ENCODE measurements around the gene RTRAF. TPM values are rescaled to one million over a fixed set of nuclear protein-coding genes. Genes with fewer than 3 reads are reported as not detected.

Gene RTRAF
- total RNA-seq = 79.4 and 128 TPM in 2 replicates

DNA sequence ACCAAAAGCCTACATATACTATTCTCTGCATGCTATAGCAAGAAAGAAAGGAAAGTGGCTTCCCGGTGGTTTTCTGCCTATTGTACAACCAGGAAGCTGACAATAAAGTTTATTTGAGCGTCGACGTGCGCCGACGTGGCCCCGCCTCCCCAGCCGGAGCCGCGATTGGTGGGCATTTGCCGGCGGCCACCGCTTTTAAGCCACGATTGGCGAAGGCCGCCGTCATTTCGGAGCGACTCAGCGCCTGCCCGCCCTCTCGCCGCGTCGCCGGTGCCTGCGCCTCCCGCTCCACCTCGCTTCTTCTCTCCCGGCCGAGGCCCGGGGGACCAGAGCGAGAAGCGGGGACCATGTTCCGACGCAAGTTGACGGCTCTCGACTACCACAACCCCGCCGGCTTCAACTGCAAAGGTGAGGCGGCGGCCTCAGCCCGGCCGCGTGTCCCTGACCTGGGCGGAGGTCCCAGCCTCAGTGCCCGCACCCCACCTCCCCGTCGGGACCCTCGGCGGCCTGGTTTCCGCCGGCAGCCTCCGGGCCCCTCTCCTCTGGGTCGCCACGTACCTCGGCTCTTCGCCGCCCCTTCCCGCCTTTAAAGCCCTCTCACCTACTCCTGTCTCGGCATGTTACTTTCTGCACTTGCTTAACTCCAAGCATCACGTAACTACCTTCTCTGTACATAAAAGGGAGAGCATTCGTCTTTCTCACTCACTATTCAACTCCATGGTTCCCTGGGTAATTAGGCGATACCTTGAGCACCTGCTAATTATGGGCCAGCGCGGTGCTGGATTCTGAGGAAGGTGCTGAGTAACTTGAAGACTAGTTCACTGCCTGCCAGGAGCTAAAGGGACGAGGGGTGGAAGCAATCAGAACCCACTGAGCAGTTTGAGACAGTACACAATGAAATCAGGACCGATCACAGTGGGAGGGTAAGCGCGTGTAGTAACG, at the start of gene RTRAF:
RTRAF (plus strand) TSS at position 254 of the 942 bp plus-strand sequence; CDS start at position 348, 94 bp downstream.
- DNase-seq (ENCODE audit: extremely low read depth, low read depth, low spot score) = peak; percentile 39

DNA sequence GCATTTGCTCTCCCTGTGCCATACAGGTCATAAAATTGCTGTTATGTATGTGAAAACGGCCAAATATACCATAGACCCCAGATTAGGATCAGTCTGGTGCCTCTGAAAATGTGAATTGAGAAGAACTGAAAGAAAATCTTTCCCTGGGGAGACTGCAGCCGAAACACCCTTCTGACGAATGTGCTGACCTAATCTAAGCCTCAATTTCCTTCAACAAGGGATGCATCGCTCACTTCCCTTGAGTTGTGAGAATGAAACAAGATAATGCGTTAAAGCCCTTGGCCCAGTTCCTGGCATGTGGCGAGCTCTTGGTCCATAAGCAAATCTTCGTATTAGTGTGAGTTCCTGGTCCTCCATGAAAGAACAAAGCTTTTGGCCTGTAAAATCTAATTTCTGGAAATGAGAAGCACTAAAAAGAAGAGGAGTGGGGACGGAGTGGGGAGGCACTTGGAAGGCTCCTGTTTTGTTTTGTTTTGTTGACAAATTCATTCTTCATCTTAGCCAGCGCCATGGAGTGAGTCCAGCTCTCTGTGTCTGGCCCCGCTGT, 49.5 kb upstream of the RTRAF start:
- DNase-seq (ENCODE audit: extremely low read depth, low read depth, low spot score) = no peak

DNA sequence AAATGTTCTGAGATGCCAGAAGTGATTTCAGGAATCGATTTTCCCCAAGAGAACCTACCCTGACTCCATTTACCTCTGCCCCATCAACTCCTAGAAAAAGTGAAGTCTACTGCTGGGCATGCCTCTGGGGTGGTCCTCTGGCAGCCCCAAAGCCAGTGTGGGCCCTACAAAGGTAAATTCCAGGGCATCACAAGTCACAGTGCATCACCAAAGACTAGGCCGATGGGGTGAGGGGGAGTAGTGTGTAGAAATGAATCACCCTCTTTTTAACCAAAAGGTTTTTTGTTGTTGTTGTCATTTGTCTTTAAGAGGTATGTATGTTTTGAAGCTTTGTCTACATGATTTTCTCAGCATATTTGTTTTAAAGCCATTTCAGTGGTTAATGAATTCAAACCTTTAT, 46.4 kb upstream of the RTRAF start:
- DNase-seq (ENCODE audit: extremely low read depth, low read depth, low spot score) = no peak

DNA sequence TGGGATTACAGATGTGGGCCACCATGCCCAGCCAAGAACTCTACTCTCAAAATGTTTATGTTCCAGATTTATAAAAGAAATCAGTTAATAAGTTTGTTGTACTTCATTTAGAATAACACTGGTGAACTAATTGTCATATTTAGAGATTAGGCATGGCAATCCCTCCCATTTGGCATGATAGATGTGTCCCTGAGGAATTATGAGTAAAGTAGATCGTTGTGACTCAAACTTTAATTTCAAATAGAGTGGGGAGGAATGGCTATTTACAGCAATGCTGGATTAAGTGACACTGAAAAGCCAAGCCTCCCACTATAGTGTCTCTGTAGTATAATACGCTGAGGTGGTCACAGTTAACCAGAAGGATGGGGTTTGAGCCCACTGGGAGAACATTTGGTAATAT, 39.3 kb upstream of the RTRAF start:
- DNase-seq (ENCODE audit: extremely low read depth, low read depth, low spot score) = no peak

DNA sequence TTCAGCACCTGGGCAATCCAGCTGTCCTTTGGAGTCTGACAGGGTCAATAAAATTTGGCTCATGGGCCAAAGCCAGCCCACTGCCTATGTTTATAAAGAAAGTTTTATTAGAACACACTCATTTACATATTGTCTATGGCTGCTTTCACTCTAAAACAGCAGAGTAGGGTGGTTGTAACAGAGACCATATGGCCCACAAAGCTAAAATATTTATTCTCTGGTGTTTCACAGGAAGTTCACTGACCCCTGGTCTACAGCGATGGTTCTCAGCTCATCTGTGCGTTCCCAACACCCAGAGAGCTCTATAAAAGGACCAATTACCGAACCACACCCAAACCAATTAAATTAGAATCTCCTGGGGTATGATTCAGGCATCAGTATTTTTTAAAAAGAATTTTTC, 37.7 kb upstream of the RTRAF start:
- DNase-seq (ENCODE audit: extremely low read depth, low read depth, low spot score) = no peak

DNA sequence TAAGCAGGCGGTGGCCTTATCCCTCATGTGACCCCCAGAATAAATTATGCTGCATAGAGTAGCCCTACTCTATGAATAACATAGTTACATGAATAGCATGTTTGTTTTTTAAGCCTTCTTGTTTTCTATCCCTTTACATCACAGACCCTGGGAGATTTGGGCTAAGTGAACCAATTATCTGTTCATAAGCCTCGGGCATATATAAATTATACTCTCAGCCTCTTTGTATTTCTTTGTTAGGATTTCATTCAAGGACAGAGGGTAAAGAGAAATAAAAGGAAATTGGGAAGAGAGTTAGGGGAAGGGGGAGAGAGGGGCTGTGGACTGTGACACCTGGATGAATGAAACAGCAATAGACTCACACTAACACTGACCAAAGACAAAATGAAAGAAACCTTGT, 35.3 kb upstream of the RTRAF start:
- DNase-seq (ENCODE audit: extremely low read depth, low read depth, low spot score) = no peak

DNA sequence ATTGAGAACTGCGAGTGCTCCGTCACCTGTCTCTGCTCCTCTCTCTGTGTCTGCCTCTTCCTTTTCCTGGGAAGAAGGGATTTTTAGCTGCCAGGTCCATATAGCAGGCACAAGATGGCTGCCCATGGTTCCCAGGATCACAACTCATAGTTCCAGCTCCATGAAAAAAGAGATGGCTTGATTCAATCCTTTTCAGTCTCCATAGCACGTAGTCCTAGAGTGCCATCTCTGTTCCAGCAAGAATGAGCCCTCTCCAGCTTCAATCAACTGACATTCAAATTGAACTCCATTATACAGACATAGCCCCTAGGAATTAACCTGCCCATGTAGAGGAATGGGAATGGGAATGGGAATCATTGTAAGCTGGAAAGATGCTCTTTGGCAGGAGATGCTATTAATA, 34.7 kb upstream of the RTRAF start:
- DNase-seq (ENCODE audit: extremely low read depth, low read depth, low spot score) = no peak

DNA sequence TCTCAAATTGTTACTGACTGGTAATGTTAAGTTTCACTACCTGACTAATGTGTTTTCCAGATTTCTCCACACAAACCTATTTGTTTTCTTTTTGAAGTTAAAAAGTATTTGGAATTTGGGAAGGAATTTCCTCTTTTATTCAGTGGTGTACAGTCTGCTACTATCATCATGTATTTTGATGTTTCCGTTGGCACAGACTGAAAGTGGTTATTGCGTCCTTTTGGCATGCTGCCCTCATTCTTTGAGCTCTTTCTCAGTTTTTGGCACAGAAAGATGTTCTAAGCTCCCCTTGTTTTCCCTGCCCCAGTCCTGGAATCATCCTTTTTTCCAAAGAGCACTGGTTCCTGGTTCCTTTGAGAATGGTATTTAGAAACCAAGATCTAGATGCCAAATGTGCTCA, 31.4 kb upstream of the RTRAF start:
- peak; percentile 51 for DNase-seq (ENCODE audit: extremely low read depth, low read depth, low spot score)

DNA sequence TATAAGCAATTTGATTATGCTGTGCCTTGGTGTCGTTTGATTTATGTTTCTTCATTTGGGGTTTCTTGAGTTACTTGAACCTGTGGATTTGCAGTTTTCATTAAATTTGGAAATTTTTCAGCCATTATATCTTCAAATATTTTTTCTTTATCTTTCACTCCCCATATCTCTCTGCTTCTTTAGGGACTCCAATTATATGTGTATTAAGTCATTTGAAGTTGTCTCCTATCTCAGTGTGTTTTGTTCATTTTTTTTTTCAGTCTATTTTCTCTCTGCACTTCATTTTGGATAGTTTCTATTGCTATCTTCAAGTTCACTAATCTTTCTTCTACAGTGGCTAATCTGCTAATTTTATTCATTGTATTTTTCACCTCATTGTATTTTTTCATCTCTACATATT, 29.4 kb upstream of the RTRAF start:
- DNase-seq (ENCODE audit: extremely low read depth, low read depth, low spot score) = no peak

DNA sequence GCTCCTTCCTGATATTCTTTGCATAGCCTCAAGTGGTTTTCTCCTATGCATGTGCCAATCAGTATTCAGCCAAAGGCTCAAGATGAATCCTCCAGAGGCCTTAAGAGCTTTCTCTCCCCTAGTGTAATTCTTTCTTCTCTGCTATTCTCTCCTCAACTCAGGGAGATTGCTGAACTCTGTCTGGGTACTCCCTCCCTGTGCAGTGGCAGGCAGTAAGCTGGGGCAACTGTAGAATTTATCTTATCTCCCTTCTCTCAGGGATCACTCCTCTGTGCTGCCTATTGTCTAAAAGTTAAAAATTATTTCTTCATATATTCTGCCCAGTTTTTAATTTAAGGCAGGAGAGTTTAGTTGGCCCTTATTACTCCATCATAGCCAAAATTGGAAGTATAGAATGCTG, 28.5 kb upstream of the RTRAF start:
- no peak for DNase-seq (ENCODE audit: extremely low read depth, low read depth, low spot score)

DNA sequence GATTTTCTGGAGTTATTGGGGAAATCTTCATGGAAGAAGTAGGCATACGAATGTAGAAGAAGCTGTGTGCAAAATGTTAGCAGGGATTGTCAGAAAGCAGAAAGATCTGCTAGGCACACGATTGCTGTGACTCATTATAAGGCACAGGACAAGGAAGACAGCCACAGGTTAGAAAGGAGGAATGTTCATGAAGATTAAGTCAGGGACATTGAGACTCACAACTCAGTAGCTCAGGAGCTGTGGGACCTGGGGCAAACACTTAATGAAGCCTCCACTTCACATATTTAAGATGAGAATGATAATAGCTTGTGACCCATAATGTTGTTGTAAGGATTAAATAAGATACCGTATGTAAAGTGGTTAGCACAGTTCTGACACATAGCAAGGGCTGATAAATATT, 26.6 kb upstream of the RTRAF start:
- no peak for DNase-seq (ENCODE audit: extremely low read depth, low read depth, low spot score)

DNA sequence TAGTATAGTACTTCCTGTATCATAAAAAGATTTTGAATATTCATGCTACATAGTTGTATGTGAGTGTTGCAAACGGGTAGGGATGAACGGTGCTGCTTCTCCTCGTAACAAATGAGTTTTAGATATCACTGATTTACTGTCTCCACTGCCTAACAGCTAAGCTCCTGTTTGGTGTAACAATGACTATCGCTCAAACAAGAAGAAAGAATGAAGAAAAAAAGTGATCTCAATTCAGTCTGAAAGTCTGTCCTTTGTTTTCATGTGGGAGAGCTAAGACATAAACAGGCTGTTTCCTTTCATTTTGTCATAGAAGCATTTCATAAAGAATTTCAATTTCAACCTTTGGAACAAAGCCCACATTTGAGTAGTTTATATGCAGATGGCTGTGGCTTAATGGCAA, 26.1 kb upstream of the RTRAF start:
- DNase-seq (ENCODE audit: extremely low read depth, low read depth, low spot score) = peak; percentile 20

DNA sequence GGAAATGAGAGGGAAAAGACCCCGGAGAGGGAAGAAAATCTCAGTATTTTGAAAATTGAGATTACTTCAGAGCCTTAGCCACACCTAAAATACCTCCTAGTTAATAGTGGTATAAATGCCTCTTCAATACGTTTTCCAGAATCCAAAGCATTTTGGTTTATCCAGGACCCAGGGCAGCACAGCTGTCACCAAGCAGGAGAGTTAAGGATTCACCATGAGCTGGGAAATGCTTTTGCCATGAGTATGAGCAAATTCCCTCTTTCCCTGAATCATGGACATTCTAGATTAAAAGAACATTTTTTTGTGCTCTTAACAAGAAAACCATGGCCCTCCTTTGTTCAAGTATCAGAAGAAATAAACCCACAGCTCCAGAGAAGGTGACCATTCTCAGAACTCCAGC, 21.8 kb upstream of the RTRAF start:
- no peak for DNase-seq (ENCODE audit: extremely low read depth, low read depth, low spot score)

DNA sequence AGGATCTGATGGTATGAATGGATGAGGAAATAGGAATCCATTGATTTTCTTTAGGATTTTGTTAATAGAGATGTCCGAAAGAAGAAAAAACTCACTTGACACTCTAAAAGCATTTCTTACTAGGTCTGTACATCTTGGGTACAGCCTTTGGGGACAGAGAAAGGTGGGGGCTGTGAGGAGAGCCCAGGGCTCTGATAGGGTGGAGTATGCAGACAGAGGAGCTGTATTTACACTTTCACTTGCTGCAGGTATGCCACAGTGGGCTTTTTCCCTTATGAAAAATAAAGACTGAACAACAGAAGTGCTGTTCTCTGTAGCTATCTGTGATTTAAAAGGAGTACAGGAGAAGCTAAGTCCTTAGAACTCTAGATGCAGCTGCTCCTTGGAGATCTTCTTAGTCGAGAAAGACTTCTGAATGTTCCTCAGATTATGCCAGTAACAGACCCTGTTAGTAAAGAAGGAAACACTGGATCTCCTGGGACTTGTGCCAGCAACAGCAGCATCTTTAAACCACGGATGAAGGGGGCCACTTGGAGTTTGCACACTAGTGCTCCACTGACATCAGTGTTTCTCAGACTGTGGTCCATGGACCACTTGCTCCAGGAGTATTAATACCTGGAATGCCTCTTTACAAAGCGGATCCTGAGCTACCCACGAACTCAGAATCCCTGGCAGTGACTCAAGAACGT, 19.4 kb upstream of the RTRAF start:
- no peak for DNase-seq (ENCODE audit: extremely low read depth, low read depth, low spot score)

DNA sequence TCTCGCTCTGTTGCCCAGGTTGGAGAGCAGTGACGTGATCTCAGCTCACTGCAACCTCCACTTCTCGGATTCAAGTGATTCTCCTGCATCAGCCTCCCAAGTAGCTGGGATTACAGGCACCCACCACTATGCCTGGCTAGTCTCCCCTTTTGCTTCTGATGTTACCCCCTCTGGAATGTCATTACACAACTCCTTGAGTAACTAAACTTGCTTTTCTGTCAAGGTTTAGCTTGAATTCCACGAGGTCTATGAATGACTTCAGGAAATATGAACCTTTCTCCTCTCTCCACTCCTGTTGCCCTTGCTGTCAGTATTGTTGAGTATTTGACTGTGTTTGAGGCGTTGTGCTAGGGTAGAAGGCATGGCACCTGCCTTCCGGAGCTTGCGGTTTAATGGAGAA, 16.8 kb upstream of the RTRAF start:
- DNase-seq (ENCODE audit: extremely low read depth, low read depth, low spot score) = no peak

DNA sequence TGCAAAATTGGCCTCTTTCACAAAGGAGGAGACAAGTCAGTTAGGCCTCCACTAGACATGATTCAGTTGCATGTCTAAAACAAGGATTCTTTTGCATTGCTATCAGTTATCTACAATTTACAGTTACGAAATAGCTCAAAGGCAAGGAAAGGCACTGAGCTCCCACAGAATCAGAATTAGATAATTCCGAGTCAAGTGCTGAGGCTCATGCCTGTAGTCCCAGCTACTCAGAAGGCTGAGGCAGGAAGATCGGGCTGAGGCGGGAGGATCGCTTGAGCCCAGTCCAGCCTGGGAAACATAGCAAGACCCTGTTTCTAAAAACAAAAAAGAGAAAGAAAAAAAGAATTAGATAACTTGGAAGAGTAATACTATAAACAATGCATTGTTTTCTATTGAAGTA, 12.3 kb upstream of the RTRAF start:
- DNase-seq (ENCODE audit: extremely low read depth, low read depth, low spot score) = no peak

DNA sequence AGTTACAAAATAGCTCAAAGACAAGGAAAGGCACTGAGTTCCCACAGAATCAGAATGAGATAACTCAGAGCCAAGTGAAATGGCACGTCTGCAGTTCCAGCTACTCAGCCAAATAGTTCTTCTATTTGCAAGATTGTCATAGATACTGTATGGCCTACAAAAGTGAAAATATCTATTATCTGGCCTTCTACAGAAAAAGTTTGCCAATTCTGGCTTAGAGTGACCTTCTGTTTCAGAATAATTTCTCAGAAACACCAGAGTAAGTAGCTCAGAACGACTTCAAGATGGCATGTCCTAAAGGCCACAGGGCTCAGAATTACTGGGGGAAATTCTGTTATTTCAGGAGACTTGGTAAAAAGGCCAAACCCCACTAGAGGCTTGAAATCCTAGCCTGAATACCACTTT, 10.7 kb upstream of the RTRAF start:
- no peak for DNase-seq (ENCODE audit: extremely low read depth, low read depth, low spot score)

DNA sequence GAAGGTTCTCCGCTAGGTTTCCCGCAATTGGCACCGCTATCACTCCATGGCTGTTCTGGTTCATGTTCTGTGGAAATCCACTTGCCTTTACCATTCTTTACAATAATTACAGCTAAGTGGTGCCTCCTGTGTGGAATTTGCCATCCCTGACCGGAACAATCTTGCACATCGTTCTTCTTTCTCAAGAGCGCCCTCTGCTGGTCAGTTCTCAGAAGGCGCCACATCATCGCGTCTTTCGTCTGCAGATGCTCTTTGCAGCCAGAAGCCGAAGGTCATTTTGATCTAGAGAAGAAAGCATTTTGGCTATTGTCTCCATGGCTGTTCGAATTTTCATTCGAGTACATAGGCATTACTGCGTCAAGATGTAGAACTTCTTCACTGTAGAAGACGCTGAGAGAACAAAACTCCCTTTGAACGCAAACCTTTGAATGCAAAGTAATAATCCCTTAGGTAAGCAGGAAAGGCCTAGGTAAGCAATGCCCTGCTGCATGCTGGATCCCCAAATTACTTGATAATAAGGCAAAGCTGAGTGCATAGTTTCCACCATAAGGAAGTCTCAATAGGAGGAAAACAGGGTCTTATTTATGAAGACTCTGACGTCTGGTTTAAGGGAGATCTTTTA, 10.1 kb upstream of the RTRAF start:
- no peak for DNase-seq (ENCODE audit: extremely low read depth, low read depth, low spot score)

DNA sequence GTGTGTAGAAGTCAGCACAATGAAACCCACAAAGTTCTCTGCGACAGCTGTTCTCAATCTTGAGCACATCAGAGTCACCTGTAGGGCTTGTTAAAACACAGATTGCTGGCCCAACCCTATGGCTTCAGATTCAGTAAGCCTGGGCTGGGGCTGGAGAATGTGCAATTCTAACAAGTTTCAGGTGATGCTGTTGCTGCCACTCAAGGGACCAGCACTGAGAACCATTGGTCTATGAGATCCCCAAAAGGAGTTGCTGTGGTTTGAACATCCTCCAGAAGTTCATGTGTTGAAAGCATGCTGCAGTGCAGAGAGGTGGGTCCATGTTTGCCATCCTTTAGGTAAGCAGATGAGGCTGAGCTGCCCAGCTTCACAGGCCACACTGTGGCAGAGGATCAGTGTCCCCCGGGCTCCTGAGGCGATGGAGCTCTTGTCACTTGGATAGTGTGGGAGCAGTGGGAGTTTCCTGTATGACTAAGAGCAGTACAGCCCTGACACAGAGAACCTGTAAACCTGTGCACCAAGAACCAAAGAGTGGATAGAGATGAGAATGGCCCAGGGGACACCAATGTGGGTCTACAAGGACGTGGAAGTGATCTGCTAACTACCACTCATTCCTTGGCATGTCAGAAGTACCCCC, 8.0 kb upstream of the RTRAF start:
- DNase-seq (ENCODE audit: extremely low read depth, low read depth, low spot score) = no peak

DNA sequence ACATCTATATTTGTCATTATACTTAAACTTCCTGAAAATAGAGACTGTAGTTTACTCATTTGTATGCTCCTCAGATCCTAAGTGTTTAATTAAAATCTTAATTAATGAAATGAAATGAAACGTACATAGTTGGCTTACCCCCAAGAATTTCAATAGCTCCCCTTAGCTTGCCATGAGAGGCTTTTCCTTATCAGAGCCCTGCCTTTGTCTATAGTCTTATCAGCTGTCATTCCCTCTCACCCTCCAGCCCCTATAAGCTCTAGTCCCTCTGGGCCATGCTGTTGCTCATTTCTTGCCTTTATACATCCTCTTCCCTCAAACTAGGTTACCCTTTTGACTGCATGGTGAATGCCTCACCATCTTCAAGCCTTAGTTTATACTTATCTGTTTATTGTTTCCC, 1.1 kb upstream of the RTRAF start:
- DNase-seq (ENCODE audit: extremely low read depth, low read depth, low spot score) = no peak

DNA sequence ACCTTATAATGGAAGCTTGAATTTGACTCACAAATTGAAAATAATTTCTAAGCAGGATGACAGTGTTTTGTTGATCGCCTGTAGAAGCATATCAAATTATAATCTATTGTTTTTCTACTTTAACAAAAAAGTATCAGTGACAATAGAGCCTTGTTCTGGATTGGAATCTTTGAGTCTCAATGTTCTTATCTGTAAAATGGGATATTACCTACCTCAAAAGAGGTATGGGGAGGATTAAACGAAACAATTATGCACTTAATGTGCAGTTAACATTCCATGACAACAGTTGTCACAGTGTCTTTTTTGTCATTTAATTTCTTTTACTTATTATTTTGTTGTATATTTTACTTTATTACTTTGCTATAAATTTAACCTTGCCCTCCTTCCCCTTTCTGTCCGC, 1.1 kb downstream of the RTRAF start:
- DNase-seq (ENCODE audit: extremely low read depth, low read depth, low spot score) = no peak

Data from glomerular endothelial cell (primary cell).